Dendritic cell treated with granulocyte-macrophage colony-stimulating factor and Interleukin-4, amounts not matched to agents 40 ng/mL and 50 ng/mL, for 4 days (primary cell): ENCODE measurements around the gene PEPD.

Experiments used
- H3K27ac Mint-ChIP-seq: one replicate; pipeline ENCODE4 v1.8.0; 2022; ENCODE audit warnings: mild to moderate bottlenecking, mixed read lengths
- H3K27me3 Mint-ChIP-seq: one replicate; pipeline ENCODE4 v1.8.0; 2022; ENCODE audit warnings: mild to moderate bottlenecking, mixed read lengths
- H3K36me3 Mint-ChIP-seq: one replicate; pipeline ENCODE4 v1.8.0; 2022; ENCODE audit warnings: low read depth, mixed read lengths
- H3K4me1 Mint-ChIP-seq: one replicate; pipeline ENCODE4 v1.8.0; 2022; ENCODE audit warnings: low read depth, mixed read lengths
- H3K4me3 Mint-ChIP-seq: one replicate; pipeline ENCODE4 v1.8.0; 2022; ENCODE audit warnings: mild to moderate bottlenecking, moderate library complexity, mixed read lengths
- H3K9me3 Mint-ChIP-seq: one replicate; pipeline ENCODE4 v1.8.0; 2022; ENCODE audit warnings: mixed read lengths
- intact Hi-C: fragments of 100-400 bp; cut with micrococcal nuclease; formaldehyde crosslinking; loops from one replicate; pipeline ENCODE4 v1.15.0; 2022

The PEPD gene

DNA sequence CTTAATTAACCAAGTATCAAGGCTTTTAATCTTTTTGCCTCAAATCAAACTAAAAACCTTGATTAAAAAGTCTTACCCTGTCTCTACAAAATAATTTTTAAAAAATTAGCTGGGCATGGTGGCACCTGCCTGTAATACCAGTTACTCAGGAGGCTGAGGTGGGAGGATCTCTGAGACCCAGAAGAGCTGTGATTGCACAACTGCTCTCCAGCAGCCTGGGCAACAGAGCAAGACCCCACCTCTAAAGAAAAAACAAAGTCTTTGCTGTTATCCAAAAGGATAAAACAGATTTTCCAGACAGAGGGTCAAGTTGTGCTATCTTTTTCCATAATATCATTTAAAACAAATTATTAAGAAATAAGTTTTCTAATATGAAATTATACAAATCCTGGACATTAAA lies 174.9 kb downstream of the PEPD start:
- no peaks in the 10 kb centered on the region for H3K36me3 Mint-ChIP-seq
- no peaks in the 10 kb centered on the region for H3K9me3 Mint-ChIP-seq
- H3K4me3 Mint-ChIP-seq, result no peak overlapping the region
- peaks cover 22% of the 10 kb centered on the region for H3K27me3 Mint-ChIP-seq
- peaks cover 14% of the 10 kb centered on the region for H3K4me1 Mint-ChIP-seq
- intact Hi-C loops, result no loop called here
- no peak overlapping the region for H3K27ac Mint-ChIP-seq

- Mint-ChIP-seq H3K9me3 (no peaks in the 10 kb centered on the region), H3K4me3 (no peak overlapping the region), H3K36me3 (no peaks in the 10 kb centered on the region), H3K4me1 (peaks cover 19% of the 10 kb centered on the region), H3K27ac (no peak overlapping the region), H3K27me3 (peaks cover 21% of the 10 kb centered on the region)
- intact Hi-C loops, result no loop called here
Measured at GRCh38 chr19:33345163-33345562, 176.4 kb downstream of the PEPD start.

- H3K27ac Mint-ChIP-seq, result no peak overlapping the region
- intact Hi-C loops, result no loop called here
- H3K27me3 Mint-ChIP-seq, result peaks cover 15% of the 10 kb centered on the region
- no peaks in the 10 kb centered on the region for H3K9me3 Mint-ChIP-seq
- H3K36me3 Mint-ChIP-seq, result no peaks in the 10 kb centered on the region
- peaks cover 20% of the 10 kb centered on the region for H3K4me1 Mint-ChIP-seq
- H3K4me3 Mint-ChIP-seq, result no peak overlapping the region
Measured at GRCh38 chr19:33344573-33344925, 177.0 kb downstream of the PEPD start.

DNA sequence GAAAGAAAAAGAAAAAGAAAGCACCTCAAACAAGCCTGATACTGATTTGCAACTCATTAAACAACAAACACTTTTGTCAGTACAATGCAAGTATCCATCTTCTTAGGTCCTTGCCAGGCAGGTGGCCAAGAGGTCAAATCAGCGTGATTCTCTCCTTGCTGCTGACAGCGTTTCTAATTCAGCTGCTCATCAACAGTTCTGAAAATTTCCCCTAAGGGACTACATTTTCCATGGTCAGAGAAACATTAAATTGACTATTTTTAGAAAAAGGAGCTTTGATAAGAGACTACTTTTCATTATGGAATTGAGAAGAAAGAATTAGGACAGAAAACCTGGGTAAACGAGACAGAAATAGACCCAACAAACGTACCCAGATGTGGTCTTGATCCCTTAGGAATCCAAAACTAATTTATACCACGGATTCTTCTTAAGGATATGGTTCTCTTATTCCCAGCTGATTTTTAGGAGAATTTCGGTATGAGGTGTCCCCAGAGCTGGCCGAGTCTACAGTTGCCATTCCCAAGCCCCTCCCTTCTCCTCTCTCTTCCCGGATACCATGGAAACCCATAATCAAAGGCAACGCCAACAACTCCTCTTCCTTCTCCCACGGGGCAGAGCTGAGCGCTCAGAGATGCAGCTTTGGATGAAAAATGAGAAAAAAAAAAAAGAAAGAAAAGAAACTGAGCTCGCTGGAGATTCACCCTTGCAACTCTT lies 177.6 kb downstream of the PEPD start:
- Mint-ChIP-seq H3K4me3 (no peak overlapping the region), H3K36me3 (no peaks in the 10 kb centered on the region), H3K27ac (no peak overlapping the region), H3K9me3 (no peaks in the 10 kb centered on the region), H3K27me3 (peaks cover 15% of the 10 kb centered on the region), H3K4me1 (peaks cover 26% of the 10 kb centered on the region)
- intact Hi-C loops, result no loop called here

- Mint-ChIP-seq H3K9me3 (no peaks in the 10 kb centered on the region), H3K27me3 (peaks cover 11% of the 10 kb centered on the region), H3K36me3 (no peaks in the 10 kb centered on the region), H3K4me3 (no peak overlapping the region), H3K4me1 (peaks cover 30% of the 10 kb centered on the region), H3K27ac (no peak overlapping the region)
- intact Hi-C loops, result no loop called here
Measured at GRCh38 chr19:33343301-33343700, 178.3 kb downstream of the PEPD start.

- Mint-ChIP-seq H3K36me3 (no peaks in the 10 kb centered on the region), H3K4me1 (peaks cover 30% of the 10 kb centered on the region), H3K9me3 (no peaks in the 10 kb centered on the region), H3K27ac (no peak overlapping the region), H3K4me3 (no peak overlapping the region), H3K27me3 (peaks cover 8% of the 10 kb centered on the region)
- intact Hi-C loops, result no loop called here
Measured at GRCh38 chr19:33340991-33341390, 180.6 kb downstream of the PEPD start.

GRCh38 chr19:33339016-33339984 lies 182.3 kb downstream of the PEPD start:
- Mint-ChIP-seq H3K4me1 (peaks cover 20% of the 10 kb centered on the region), H3K27ac (no peak overlapping the region), H3K9me3 (no peaks in the 10 kb centered on the region), H3K4me3 (no peak overlapping the region), H3K27me3 (peaks cover 3% of the 10 kb centered on the region), H3K36me3 (no peaks in the 10 kb centered on the region)
- intact Hi-C loops, result no loop called here
